ENCODE data around the gene HSPA8. TPM values are rescaled to one million over a fixed set of nuclear protein-coding genes. Genes with fewer than 3 reads are reported as not detected.

The HSPA8 gene
- total RNA-seq, 4 donors from 2014 or later: 425 to 660 (median 550) TPM

DNA sequence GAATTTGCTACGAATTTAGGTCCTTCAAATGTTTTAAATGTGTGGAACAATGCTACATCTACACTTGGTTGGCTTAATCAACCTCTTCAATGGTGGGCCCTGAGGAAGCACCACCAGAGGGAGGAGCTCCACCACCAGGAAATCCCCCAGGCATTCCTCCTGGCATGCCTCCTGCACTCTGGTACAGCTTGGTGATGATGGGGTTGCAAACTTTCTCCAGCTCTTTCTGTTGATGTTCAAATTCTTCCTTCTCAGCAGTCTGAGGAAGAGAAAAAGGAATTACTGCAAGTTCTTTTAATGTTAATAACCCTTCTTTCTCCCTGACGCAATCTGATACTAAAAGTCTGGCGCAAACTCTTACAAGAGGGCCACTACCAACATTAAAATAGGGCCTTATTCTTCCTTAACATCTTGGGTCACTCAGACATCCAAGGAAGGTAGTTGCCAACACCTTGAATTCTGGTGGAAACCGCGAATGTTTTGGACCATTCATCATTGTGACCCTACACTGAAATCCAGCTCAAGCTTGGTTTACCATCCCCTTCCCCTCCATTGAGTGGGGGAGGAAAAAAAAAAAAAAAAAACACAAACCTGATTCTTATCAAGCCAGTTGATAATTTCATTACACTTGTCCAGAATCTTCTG lies 4.2 kb downstream of the HSPA8 start:
- Histone ChIP-seq H3K27me3 (peaks cover 0 to 3% of the 10 kb centered on the region in 2 donors), H3K4me3 (no peak overlapping the region), H3K9me3 (no peaks in the 10 kb centered on the region), H3K4me1 (peaks cover 0 to 75% (median 34%) of the 10 kb centered on the region in 4 donors), H3K36me3 (peaks cover 5 to 72% (median 24%) of the 10 kb centered on the region in 3 donors), H3K27ac (peak overlapping the region in 3 of 4 donors; percentile 8 to 100 (median 13))
- TF ChIP-seq, protein P1, sequence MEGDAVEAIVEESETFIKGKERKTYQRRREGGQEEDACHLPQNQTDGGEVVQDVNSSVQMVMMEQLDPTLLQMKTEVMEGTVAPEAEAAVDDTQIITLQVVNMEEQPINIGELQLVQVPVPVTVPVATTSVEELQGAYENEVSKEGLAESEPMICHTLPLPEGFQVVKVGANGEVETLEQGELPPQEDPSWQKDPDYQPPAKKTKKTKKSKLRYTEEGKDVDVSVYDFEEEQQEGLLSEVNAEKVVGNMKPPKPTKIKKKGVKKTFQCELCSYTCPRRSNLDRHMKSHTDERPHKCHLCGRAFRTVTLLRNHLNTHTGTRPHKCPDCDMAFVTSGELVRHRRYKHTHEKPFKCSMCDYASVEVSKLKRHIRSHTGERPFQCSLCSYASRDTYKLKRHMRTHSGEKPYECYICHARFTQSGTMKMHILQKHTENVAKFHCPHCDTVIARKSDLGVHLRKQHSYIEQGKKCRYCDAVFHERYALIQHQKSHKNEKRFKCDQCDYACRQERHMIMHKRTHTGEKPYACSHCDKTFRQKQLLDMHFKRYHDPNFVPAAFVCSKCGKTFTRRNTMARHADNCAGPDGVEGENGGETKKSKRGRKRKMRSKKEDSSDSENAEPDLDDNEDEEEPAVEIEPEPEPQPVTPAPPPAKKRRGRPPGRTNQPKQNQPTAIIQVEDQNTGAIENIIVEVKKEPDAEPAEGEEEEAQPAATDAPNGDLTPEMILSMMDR (IDR thresholded peaks at IDR 0.05): no peak
- TF ChIP-seq POLR2A (IDR thresholded peaks at IDR 0.05): no peak
- TF ChIP-seq EP300 (IDR thresholded peaks at IDR 0.05): no peak
- 76 to 79% methylated on average over 5 of the region's 5 CpGs for WGBS, 2 donors
- DNase-seq (ENCODE audit: low spot score in 2 of 2): no peak

GRCh38 chr11:123056835-123057491 lies 5.0 kb downstream of the HSPA8 start:
- peak overlapping the region in 1 of 4 donors; percentile 1 for H3K27ac ChIP-seq
- TF ChIP-seq POLR2A (IDR thresholded peaks at IDR 0.05): no peak
- H3K9me3 ChIP-seq: no peaks in the 10 kb centered on the region
- 56 to 63% methylated on average over 3 of the region's 3 CpGs for WGBS, 2 donors
- peaks cover 5 to 78% (median 24%) of the 10 kb centered on the region in 3 donors for H3K36me3 ChIP-seq
- H3K4me3 ChIP-seq: no peak overlapping the region
- H3K27me3 ChIP-seq: no peaks in the 10 kb centered on the region
- H3K4me1 ChIP-seq: peaks cover 0 to 75% (median 34%) of the 10 kb centered on the region in 4 donors
- no peak for DNase-seq (ENCODE audit: low spot score in 2 of 2)

DNA sequence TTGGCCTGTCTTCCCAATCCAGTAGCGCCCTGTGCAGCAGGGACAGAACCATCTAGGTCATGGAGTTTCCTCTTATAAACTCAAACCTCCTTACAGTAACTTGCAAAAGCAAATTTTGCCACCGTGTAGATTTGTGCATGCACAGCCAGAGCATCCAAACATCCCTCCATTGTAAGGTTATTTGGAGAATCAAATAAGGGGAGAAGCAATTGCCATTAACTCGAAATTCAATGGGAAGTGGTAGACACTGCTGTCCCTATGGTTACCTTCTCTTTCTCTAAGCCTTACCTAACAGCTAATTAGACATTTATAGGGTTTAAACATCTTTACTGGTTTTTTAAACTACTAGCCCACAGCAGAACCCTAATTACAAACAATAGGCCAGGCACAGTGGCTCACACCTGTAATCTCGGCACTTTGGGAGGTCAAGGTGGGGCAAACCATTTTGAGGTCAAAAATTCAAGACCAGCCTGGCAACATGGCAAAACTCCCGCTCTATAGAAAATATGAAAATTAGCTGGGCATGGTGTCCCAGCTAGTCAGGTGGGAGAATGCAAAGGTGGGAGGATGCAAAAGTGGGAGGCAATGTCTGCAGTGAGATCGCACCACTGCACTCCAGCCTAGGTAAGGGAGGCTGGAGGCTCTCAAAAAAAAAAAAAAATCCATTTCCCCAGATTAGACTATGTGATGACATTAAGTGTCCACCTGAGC lies 6.6 kb downstream of the HSPA8 start:
- Histone ChIP-seq H3K4me3 (no peak overlapping the region), H3K9me3 (no peaks in the 10 kb centered on the region), H3K27me3 (no peaks in the 10 kb centered on the region), H3K4me1 (peaks cover 0 to 66% (median 28%) of the 10 kb centered on the region in 4 donors), H3K27ac (no peak overlapping the region), H3K36me3 (peaks cover 3 to 74% (median 20%) of the 10 kb centered on the region in 3 donors)
- no peak for TF ChIP-seq POLR2A (IDR thresholded peaks at IDR 0.05)
- no peak for TF ChIP-seq EP300 (IDR thresholded peaks at IDR 0.05)
- TF ChIP-seq, protein P1 (IDR thresholded peaks at IDR 0.05): no peak
- no peak for DNase-seq (ENCODE audit: low spot score in 2 of 2)
- WGBS, 2 donors: 64 to 65% methylated on average over 6 of the region's 6 CpGs

DNA sequence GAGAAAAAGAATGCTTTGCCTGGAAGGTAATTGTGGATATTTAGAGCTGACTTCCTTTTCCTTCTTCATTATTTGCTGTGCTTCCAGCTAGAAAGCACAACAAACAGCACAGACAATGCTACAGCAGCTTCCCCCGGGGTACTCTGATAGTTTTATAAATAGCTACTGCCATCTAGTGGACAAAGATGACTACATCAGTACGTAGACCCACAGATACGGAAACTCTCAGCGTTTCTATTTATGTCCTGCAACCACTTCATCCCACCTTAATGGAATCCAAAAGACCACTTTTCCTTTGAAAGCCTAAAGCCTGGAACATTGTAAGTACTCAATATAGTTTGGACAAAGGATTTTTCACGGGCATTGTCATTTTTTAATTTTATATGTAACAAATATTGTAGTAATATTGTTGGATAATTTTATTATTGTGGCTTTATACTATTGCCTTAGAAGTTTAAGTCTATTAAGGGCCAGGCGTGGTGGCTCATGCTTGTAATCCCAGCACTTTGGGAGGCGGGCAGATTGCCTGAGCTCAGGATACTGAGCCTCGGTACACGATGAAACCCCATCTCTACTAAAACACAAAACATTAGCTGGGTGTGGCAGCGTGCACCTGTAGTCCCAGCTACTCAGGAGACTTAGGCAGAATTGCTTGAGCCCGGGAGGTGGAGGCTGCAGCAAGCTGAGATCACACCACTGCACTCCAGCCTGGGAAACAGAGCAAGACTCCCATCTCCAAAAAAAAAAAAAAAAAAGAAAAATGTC lies 7.5 kb downstream of the HSPA8 start:
- TF ChIP-seq, protein P1 (IDR thresholded peaks at IDR 0.05): peak; percentile 58 to 70 (median 62)
- no peak for TF ChIP-seq POLR2A (IDR thresholded peaks at IDR 0.05)
- no peaks in the 10 kb centered on the region for H3K27me3 ChIP-seq
- no peak overlapping the region for H3K4me3 ChIP-seq
- H3K4me1 ChIP-seq: peaks cover 0 to 57% (median 20%) of the 10 kb centered on the region in 4 donors
- H3K27ac ChIP-seq: peak overlapping the region in 2 of 4 donors; percentile 13 to 23
- DNase-seq (ENCODE audit: low spot score in 2 of 2): peak in 1 of 2 donors; percentile 37
- no peaks in the 10 kb centered on the region for H3K9me3 ChIP-seq
- WGBS, 2 donors: 26 to 32% methylated on average over 11 of the region's 11 CpGs
- H3K36me3 ChIP-seq: peaks cover 3 to 65% (median 17%) of the 10 kb centered on the region in 3 donors

Measured in tibial nerve (tissue), 4 donors.